ENCODE results near the gene NID1.

DNA sequence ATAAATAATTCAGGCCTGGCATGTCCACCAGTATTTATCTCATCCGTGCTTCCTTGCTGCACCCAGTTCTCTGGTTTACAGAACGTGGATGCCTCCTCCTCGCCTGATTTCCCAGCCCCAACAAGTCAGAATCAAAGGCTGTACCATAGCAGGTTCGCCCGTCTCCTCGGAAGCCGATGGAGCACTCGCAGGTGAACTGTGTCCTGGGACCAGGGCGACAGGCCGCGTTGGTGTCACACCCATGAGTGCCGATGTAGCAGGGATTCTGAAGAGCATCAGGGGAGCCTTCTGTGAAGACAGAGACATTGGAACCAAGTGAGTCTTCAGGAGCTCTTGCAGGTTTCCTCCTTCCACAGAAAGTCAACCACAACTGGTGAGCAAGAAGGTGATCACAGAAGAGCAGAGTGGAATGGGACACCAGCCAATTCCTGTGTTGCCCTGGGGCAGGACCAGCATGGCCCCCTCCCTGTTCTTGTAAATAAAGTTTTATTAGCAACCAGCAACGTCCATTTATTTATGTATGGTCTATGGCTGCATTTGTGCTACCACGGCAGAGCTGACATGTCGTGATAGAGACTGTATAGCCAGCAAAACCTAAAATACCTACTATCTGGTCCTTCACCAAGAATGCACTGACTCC lies 40.8 kb downstream of the NID1 start:
- TF ChIP-seq, protein P1, sequence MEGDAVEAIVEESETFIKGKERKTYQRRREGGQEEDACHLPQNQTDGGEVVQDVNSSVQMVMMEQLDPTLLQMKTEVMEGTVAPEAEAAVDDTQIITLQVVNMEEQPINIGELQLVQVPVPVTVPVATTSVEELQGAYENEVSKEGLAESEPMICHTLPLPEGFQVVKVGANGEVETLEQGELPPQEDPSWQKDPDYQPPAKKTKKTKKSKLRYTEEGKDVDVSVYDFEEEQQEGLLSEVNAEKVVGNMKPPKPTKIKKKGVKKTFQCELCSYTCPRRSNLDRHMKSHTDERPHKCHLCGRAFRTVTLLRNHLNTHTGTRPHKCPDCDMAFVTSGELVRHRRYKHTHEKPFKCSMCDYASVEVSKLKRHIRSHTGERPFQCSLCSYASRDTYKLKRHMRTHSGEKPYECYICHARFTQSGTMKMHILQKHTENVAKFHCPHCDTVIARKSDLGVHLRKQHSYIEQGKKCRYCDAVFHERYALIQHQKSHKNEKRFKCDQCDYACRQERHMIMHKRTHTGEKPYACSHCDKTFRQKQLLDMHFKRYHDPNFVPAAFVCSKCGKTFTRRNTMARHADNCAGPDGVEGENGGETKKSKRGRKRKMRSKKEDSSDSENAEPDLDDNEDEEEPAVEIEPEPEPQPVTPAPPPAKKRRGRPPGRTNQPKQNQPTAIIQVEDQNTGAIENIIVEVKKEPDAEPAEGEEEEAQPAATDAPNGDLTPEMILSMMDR (IDR thresholded peaks at IDR 0.05), result no peak
- TF ChIP-seq POLR2A (IDR thresholded peaks at IDR 0.05), result no peak
